ACHN (cell line): ENCODE results near the gene GNG8.
A peak's percentile ranks its signal among the peaks of the same experiment; 100 is the strongest.

Experiments used
- DNase-seq: peaks from one replicate; pipeline ENCODE4 v3.0.0-alpha.2; 2015
- in situ Hi-C: cut with HindIII; loops from 2 replicates; pipeline ENCODE4 v1.10.0; 2017; ENCODE audit warnings: low sequenced_read_pairs, low pct_ligation_motif_present, low pct_unique_long_range_greater_than_20kb

GNG8 gene

DNA sequence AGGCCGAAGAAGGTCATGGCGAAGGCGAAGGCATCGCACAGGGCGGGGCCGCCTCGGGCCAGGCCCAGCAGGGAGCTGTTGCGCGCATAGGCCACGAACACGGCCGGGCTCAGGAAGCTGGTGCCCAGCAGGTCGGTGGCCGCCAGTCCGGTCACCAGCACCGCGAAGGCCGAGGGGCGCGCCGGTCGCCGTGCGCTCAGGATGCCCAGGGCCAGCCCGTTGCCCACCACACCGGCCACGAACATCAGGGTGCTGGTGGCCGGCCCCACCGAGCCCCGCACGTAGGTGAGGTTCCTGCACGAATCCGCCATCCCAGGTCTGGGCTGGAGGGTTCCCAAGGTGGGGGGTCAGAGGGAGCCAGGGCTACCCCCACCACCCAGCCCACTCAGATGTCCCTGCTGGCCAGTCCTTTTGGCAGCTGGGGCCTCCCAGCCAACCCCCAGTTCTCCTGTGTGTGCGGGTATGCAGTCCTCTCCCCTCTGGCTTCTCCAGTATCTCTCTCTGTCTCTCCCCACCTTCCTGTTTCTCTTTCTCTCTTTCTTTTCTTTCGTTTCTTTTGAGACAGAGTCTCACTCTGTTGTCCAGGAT is 12.0 kb downstream of the GNG8 start:
- in situ Hi-C loops, result no loop called here

DNA sequence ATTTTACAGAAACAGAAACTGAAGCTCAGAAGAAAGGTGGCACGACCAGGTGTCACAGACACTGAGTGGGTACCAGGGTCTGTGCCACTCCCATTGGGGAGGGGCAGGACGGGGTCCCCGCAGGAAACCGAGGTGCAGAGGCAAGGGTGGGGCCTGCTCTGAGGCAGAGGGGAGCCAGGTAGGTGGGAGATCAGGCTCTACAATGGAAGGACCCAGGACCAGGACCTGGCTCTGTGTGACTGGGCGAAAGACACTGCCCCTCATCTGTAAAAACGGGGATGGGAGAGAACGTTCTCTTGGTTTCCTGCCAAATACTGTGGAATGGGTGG is 13.9 kb downstream of the GNG8 start:
- in situ Hi-C loops, result no loop called here
- DNase-seq, result no peak

More for the DNA sequence above, 12.0 kb downstream of the GNG8 start:
- DNase-seq, result no peak

DNA sequence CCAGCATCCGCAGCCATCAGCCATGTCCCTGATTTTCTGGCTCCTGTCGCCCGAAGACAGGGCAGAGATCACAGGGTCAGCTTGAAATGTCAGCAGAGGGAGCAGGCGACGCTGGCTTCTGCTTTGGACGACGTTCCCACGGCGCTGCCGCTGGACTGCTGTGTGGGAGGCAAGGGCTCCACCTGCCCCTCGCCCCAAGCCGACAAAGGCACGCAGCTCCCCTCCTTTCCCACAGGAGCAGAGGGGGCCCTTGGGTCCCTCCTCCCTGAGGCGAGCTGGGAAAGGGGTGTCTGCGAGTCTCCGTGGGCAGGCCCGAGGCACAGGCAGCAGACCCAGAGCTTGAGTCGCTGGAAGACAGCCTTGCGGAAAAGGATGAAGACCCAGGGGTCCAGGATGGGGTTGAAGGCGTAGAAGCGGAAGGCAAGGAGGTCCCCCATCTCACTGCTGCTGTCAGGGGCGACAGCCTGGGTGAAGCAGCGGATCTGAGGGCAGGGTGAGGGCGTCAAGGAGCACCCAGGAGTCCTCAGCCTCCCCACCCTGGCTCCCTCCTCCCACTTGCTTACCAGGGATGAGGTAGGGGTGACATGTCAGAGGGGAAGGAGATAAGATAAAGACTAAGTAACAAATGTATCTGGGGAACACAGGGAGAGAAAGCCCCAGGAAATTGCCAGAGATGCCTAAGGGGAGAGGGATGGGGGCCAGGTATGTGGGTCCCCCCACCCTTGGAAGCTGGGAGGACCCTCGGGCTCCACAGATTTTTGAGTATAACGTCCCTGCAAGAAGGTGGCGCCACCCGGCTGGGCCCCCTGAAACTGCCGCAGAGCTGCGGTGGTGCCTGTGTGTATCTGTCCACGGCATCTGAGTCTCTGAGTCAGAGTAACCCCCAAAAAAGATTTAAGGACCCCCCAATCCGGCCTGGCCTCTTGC is 14.5 kb downstream of the GNG8 start:
- in situ Hi-C loops, result no loop called here
- DNase-seq, result no peak

DNA sequence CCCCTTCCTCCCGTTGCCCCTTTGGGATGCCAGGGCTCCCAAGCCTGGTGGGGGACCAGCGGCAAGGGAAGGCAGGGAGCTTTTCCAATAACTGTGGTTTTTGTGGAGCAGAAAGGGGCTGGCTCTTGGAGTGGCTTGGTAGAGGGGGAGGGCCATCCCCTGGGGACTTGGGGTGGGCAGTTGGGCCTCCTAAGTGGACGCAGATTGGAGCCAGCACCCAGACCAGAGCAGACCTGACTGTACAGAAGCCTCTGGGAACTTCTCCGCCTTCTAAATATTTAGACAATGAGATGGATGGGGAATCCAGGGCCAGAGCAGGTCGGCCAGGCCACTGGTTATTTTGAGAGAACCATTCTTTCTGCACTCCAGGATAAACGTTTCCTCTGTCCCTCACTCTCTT is 15.3 kb downstream of the GNG8 start:
- in situ Hi-C loops, result no loop called here
- no peak for DNase-seq

DNA sequence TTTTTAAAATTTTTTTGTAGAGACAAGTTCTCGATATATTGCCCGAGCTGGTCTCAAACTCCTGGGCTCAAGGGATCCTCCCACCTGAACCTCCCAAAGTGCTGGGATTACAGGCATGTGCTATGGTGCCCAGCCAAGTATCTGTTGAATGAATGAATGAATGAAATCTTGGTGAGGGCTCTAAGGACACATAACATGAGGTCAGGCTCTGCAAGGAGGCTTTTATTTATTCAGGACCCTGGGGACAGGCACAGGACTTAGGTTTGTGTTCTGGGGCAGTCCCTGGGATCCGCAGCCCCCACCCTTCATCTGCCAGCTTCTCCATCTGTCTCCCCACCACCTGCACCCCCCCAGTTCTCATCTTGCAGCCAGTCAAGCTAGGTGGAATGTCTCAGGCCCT is 15.7 kb downstream of the GNG8 start:
- in situ Hi-C loops, result no loop called here
- DNase-seq, result no peak

DNA sequence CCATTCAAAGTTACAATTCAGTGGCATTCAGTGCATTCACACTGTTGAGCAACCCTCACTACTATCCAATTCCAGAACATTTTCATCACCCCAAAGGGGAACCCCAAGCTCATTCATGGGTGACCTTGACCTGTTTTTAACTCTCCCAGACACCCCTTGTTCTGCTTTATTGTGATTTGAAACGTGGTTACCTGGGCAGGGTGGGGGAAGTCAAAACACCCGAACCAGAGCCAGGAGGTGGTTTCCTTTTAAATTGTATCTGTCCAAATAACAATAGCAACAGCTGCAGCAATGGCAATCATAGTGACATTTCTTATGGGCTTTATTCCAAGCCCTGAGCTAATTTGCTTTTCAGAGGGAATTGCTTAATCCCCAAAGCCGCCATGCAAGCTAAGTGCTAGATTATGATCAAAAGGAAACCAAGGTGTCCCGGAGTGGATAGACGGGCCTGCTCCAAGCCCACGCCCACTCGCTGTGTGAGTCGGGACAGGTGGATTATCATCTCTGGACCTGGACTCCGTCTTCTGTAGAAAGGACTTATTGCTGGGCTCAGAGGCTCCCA is 17.3 kb downstream of the GNG8 start:
- DNase-seq, result no peak
- in situ Hi-C loops, result no loop called here

DNA sequence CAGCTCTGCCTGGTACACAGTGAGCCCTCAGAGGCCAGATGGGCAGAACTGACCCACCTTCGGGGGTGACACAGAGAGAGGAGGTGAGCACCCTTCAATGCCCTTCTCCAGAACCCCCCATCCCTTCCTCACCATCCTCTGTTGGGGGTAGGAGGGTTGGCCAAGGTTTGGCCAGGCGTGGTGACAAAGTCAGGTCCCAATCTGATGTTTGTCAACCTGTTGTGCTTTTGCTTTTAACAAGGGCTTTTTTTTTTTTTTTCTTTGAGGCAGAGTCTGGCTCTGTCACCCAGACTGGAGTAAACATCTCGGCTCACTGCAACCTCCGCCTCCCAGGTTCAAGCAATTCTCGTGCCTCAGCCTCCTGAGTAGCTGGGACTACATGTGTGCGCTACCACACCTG is 18.4 kb downstream of the GNG8 start:
- in situ Hi-C loops, result no loop called here
- DNase-seq, result no peak

DNA sequence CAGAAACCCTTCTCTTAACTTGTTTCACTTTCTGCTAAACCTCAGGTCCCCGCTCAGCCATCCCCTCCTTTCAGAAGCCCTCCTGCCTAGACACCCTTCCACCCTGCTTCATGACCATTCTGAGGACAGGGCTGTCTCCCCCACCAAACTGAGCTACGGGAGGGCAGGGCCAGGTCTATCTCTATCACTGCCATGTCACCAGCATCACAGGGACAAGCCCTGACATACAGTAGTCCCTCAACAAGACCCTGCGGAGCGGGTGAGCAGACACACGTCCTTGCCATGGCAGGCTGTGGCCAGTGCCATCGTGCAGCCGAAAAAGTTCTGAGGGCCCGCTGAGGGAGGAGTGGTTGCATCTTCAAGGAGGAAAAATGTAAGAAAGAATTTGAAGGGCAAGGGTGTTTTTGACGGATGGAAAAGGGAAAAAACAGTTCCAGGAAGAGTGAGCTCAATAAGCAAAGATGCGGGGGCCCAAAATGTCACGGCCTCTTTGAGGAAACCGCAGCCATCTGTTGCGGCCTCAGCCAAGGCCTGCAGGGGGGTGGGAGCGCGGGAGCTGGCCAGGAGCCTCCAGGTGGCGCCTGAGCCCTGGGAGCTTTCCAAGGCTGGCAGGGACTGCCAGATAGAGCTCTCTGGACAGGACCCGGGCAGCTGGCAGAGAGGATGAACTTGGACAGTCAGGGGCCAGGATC is 19.2 kb downstream of the GNG8 start:
- in situ Hi-C loops, result no loop called here
- peak; percentile 45 for DNase-seq

DNA sequence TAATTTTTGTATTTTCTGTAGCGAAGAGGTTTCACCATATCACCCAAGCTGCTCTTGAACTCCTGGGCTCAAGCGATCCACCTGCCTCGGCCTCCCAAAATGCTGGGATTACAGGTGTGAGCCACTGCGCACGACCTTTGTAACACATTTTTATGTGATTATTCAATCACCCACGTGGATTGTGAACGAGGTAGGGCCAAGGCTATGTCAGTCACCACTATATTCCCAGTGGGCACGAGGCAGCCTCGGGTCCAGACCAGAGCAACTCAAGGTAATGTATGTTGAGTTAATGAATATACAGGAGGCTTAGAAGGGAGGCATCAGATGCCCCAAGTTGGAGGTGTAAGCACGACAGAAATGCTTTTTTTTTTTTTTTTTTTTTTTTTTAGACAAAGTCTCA is 20.0 kb downstream of the GNG8 start:
- DNase-seq, result no peak
- in situ Hi-C loops, result no loop called here

DNA sequence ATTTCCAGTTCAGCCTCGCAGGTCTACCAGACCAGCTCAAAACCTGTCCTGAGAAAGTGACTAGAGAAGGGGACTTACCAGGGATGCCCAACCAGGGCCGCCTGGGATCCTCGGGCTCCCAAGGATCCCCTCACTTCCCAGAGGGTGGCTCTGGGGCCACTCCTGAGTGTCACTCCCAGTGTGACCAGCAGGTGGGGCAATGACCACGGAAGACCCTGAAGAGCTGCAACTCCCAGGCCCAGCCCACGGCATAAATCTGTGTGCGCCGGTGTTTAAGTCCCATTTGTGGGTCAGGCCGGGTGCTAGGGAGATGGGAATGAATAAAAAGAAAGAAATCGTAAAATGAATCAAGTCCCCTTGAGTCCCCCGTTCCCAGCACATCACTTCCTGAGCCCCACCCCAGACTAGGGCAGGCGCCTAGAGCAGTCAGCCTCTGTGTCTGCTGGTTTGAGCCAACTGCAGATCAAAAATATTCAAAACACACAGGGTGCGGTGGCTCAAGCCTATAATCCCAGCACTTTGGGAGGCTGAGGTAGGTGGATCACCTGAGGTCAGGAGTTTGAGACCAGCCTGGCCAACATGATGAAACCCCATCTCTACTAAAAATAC is 21.8 kb downstream of the GNG8 start:
- peak; percentile 70 for DNase-seq

DNA sequence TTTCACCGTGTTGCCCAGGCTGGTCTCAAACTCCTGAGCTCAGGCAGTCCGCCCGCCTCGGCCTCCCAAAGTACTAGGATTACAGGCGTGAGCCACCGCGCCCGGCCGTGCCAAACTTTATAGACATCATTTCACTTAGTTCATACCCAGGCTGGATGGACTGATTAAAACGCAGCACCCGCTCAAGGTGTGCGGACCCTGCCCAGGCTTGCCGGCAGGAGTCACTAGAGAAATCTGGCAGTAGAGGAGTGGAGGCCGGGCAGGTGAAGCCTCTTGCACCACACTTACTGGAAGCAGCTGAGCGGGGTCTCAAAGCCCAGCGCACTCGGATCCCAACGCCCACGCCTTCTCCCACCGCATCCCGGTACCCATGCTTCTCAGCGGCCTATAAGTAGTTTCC is 22.5 kb downstream of the GNG8 start:
- in situ Hi-C loops, result no loop called here
- DNase-seq, result no peak

More for the DNA sequence above, 21.8 kb downstream of the GNG8 start:
- in situ Hi-C loops, result no loop called here

DNA sequence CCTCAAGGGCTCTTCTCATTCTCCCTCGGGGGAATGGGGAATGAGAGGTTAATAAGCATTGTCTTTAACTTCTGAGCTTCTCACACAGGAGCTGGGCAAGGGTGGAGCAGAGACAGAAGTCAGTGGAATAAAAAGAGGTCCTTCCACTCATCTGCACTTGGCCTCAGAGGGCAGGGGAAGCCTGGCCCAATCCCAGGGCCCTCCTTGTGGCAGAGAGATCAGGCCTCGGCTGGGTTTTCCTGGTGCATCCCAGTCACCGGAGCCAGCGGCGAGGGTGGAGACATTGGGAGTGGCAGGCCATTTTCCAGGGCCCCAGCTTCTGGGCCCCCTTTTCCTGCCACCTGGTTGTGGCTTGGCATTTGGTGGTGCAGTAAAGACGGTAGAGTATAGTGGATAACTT is 24.2 kb downstream of the GNG8 start:
- DNase-seq, result no peak
- in situ Hi-C loops, result no loop called here

DNA sequence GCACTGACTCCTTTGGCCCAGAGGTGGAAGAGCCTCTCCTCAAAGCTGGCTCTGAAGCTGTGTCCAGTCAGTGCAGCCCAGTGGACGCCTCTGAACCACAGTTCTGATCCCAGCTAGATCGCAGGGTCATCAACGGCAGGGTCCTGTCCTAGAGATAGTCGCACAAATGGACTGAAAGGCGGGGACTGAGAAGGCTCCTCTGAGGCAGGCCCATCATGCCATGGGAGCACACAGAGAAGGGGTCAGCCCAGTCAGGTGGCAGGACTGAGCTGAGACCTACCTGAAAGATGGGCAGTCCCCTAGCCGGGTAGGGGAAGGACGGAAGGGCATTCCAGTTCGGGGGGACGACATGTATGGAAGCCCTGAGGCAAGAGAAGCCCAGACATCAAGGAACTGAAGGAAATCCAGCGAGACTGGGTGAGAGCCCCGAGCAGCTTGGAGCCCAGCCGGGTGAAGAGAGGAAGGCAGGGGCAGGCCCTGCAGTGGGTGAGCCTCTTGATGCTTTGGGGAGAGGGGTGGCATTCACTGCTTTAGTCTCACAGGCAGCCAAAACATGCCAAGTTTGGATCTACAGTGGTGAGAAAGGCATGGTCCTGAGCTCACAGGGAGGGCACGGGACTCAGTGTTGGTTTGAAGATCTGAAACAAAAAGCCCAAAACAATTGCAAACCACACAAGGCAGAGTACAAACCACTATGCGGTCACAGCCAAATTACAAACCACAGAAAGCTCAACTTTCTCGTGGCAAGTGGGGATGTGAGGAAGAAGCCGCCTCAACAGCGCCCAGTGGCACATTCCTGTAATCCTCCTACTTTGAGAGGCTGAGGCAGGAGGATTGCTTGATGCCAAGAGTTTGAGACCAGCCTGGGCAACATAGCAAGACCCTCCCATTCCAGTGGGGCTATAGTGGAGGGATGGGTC is 24.9 kb downstream of the GNG8 start:
- no peak for DNase-seq

DNA sequence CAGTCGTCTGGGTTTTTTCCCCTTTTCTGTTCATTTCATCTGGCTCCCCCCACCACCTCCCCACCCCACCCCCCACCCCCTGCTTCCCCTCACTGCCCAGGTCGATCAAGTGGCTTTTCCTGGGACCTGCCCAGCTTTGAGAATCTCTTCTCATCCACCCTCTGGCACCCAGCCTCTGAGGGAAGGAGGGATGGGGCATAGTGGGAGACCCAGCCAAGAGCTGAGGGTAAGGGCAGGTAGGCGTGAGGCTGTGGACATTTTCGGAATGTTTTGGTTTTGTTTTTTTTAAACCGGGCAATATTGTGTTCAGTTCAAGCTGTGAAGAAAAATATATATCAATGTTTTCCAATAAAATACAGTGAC is 25.6 kb downstream of the GNG8 start:
- in situ Hi-C loops, result no loop called here
- no peak for DNase-seq

More for the DNA sequence above, 24.9 kb downstream of the GNG8 start:
- in situ Hi-C loops, result no loop called here

DNA sequence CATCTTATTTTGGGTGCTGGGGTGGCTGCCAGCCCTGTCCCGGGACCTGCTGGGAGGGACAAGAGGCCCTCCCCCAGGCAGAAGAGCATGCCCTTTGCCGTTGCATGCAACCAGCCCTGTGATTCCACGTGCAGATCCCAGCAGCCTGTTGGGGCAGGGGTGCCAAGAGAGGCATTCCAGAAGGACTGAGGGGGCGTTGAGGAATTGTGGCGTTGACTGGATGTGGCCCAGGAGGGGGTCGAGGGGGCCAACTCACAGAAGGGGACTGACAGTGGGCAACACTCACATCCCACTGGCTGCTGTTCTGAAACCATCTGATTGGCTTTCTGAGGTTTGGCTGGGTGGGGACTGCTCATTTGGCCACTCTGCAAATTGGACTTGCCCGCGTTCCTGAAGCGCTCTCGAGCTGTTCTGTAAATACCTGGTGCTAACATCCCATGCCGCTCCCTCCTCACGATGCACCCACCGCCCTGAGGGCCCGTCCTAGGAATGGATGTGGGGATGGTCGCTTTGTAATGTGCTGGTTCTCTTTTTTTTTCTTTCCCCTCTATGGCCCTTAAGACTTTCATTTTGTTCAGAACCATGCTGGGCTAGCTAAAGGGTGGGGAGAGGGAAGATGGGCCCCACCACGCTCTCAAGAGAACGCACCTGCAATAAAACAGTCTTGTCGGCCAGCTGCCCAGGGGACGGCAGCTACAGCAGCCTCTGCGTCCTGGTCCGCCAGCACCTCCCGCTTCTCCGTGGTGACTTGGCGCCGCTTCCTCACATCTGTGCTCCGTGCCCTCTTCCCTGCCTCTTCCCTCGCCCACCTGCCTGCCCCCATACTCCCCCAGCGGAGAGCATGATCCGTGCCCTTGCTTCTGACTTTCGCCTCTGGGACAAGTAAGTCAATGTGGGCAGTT is 26.2 kb downstream of the GNG8 start:
- in situ Hi-C loops, result no loop called here
- no peak for DNase-seq

DNA sequence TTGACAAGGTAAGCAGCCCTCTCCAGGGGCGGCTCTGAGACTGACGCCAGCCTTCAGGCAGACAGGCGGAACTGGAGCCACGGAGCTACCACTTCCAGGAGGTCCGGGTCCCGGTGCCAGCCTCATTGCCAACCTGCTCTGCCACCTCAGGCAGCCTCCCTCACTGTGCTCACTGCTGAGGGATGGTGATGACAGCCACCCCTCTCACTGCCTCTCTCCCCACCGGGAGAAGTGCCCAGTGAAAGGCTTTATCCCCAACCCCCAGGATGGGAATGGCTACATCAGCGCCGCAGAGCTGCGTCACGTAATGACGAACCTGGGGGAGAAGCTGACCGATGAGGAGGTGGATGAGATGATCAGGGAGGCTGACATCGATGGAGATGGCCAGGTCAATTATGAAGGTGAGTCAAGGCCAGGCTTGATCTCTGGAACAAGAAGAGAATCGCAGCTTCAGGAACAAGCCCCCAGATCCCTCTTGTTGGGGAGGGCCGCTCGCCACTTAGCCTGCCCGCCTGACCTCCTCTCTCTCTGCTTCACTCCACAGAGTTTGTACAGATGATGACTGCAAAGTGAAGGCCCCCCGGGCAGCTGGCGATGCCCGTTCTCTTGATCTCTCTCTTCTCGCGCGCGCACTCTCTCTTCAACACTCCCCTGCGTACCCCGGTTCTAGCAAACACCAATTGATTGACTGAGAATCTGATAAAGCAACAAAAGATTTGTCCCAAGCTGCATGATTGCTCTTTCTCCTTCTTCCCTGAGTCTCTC is 27.2 kb downstream of the GNG8 start:
- in situ Hi-C loops, result no loop called here
- no peak for DNase-seq

DNA sequence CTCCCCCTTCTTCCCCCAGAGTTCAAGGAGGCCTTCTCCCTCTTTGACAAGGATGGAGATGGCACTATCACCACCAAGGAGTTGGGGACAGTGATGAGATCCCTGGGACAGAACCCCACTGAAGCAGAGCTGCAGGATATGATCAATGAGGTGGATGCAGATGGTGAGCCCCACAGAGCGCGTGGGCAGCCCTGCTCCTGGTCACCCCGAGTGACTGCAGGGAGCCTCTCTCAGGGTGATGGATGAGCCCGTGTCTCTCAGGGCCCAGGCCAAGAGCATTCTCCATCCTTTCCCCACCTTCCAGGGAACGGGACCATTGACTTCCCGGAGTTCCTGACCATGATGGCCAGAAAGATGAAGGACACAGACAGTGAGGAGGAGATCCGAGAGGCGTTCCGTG is 27.8 kb downstream of the GNG8 start:
- in situ Hi-C loops, result no loop called here
- DNase-seq, result no peak
